ENCODE results near the gene XIST.

DNA sequence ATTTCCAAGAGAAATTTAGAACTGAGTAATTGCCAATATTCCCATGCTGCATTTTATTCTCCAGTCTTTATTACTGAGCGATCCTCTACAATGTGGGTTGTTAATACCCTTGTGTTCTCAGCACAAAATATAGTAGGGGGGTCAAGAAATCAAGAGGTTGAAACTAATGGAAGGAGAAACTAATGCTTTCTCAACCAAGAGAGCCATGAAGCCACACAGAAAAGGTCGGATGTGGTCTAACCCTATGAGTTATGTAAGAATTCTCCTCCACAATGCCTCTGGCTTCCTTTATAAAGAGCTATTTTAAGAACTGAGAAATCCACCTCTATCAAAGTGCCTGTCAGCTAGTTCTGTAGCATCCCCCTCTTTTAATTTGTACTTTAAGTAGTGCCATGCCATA lies 21.0 kb downstream of the XIST start:
- TF ChIP-seq, protein P1, sequence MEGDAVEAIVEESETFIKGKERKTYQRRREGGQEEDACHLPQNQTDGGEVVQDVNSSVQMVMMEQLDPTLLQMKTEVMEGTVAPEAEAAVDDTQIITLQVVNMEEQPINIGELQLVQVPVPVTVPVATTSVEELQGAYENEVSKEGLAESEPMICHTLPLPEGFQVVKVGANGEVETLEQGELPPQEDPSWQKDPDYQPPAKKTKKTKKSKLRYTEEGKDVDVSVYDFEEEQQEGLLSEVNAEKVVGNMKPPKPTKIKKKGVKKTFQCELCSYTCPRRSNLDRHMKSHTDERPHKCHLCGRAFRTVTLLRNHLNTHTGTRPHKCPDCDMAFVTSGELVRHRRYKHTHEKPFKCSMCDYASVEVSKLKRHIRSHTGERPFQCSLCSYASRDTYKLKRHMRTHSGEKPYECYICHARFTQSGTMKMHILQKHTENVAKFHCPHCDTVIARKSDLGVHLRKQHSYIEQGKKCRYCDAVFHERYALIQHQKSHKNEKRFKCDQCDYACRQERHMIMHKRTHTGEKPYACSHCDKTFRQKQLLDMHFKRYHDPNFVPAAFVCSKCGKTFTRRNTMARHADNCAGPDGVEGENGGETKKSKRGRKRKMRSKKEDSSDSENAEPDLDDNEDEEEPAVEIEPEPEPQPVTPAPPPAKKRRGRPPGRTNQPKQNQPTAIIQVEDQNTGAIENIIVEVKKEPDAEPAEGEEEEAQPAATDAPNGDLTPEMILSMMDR (IDR thresholded peaks at IDR 0.05; ENCODE audit: low read length), result no peak
- TF ChIP-seq EZH2 (IDR thresholded peaks at IDR 0.05; ENCODE audit: borderline replicate concordance, low read length), result no peak

All from OCI-LY1 (cell line).